GM12865 (cell line): ENCODE results near the gene C16orf74.
A peak's percentile ranks its signal among the peaks of the same experiment; 100 is the strongest.

Source experiments
- DNase-seq: peaks from one replicate; pipeline ENCODE4 v3.0.0; 2010; ENCODE audit warnings: low read depth
- H3K4me3 ChIP-seq: 2 replicates; pipeline ENCODE4 v1.5.1; 2011; ENCODE audit warnings: mild to moderate bottlenecking, low read depth, low read length, control low read depth
- CTCF ChIP-seq: IDR thresholded peaks from 2 replicates; pipeline ENCODE4 v1.5.1; 2011; ENCODE audit warnings: low read length, control low read depth, low read depth, inconsistent platforms; ENCODE audit not compliant: insufficient read depth; ENCODE audit errors: missing control alignments

The C16orf74 gene

GRCh38 chr16:85689285-85689949, 61.5 kb downstream of the C16orf74 start:
- TF ChIP-seq CTCF, result no peak
- DNase-seq, result no peak
- peak overlapping the region; percentile 58 for H3K4me3 ChIP-seq

GRCh38 chr16:85688586-85689284, 62.2 kb downstream of the C16orf74 start, which contains the start of gene GINS2:
GINS2 (minus strand) TSS chr16:85688954; CDS start chr16:85688898, 56 bp downstream.
- H3K4me3 ChIP-seq, result peak within 1 kb of the TSS; percentile 72
- TF ChIP-seq CTCF, result no peak
- DNase-seq, result peak; percentile 96

- no peak for DNase-seq
- peak overlapping the region; percentile 72 for H3K4me3 ChIP-seq
- no peak for TF ChIP-seq CTCF
These were observed 63.0 kb downstream of the C16orf74 start for GRCh38 chr16:85687651-85688471.

GRCh38 chr16:85686912-85687591, 63.8 kb downstream of the C16orf74 start:
- peak; percentile 47 for DNase-seq
- no peak for TF ChIP-seq CTCF
- peak overlapping the region; percentile 72 for H3K4me3 ChIP-seq

- H3K4me3 ChIP-seq, result no peak overlapping the region
- no peak for DNase-seq
- TF ChIP-seq CTCF, result no peak
These were observed 65.6 kb downstream of the C16orf74 start for GRCh38 chr16:85685251-85685650.

GRCh38 chr16:85683363-85683762, 67.5 kb downstream of the C16orf74 start:
- no peak overlapping the region for H3K4me3 ChIP-seq
- DNase-seq, result no peak
- TF ChIP-seq CTCF, result no peak
